ENCODE measurements around the gene RPS6KA5.
A peak's percentile ranks its signal among the peaks of the same experiment; 100 is the strongest.

DNA sequence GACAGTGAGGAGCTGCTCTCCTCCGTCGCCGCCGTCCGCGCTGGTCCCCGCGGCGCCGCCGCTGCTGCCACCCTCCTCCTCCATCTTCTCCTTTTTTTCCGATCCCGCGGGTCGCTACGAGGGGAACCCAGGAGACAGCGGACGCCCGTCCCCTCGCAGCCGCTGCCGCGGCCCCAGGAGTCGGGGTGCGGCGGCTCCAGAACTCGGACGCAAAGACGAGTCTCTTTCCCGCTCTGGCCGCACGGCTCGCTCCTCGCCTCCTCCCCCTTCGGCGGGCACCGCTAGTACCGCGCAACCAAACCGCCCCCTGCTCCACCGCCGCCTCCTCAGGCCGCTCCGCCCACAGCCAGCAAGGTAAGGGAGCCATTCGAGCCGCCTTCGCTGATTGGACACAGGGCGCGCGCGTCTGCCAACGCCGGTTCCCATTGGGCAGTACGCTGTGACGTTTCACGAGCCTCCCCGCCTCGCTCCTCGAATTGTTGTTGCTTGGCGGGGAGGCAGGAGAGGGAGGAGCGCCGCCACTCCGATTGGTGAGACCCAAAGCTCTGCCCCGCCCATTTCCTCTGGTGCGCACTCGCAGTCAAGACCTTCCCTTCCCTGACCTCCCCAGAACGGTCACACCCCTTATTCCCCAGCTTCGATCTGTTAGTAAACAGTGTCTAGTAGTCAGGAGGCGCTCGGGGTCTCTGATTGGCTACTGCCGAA, at the start of gene RPS6KA5:
- peak; percentile 32; the same call in 2 of the 3 replicates for TF ChIP-seq SMC3 (IDR thresholded peaks at IDR 0.05)
- TF ChIP-seq CTCF (IDR thresholded peaks at IDR 0.05): no peak; the same call in 2 of the 3 replicates
- TF ChIP-seq EP300 (IDR thresholded peaks at IDR 0.05): no peak
- no peak for TF ChIP-seq HEYL (CRISPR knock-in tag; IDR thresholded peaks at IDR 0.05)
- TF ChIP-seq, protein P1, sequence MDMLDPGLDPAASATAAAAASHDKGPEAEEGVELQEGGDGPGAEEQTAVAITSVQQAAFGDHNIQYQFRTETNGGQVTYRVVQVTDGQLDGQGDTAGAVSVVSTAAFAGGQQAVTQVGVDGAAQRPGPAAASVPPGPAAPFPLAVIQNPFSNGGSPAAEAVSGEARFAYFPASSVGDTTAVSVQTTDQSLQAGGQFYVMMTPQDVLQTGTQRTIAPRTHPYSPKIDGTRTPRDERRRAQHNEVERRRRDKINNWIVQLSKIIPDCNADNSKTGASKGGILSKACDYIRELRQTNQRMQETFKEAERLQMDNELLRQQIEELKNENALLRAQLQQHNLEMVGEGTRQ (IDR thresholded peaks at IDR 0.05): no peak
- peak; percentile 25; the same call in 1 of the 2 replicates for TF ChIP-seq POLR2A (IDR thresholded peaks at IDR 0.05; ENCODE audit: low read length)
